ENCODE measurements around the gene UNKL.

GRCh38 chr16:1320097-1320496 lies 94.4 kb downstream of the UNKL start:
- TF ChIP-seq CTCF (IDR thresholded peaks at IDR 0.05) (no peak), EZH2 (IDR thresholded peaks at IDR 0.05; ENCODE audit: borderline replicate concordance, insufficient read depth, low read depth, low read length, poor library complexity, severe bottlenecking) (no peak)

Measured in B cell (primary cell).